Fibroblast of the aortic adventitia (primary cell): ENCODE measurements around the gene ADK. TPM values are rescaled to one million over a fixed set of nuclear protein-coding genes. Genes with fewer than 3 reads are reported as not detected.

Experiments used
- DNase-seq: peaks from one replicate; pipeline ENCODE4 v3.0.0-alpha.2; 2010; ENCODE audit warnings: low read depth
- H3K4me3 ChIP-seq: 2 replicates; pipeline ENCODE4 v1.5.1; 2011; ENCODE audit warnings: low read depth, mild to moderate bottlenecking, control low read depth, low read length, moderate library complexity
- CTCF ChIP-seq: IDR thresholded peaks from 2 replicates; pipeline ENCODE4 v1.5.1; 2011; ENCODE audit warnings: mild to moderate bottlenecking, low read length, control low read depth, inconsistent platforms; ENCODE audit not compliant: insufficient read depth
- total RNA-seq: library from RNA; depleted of rRNA; stranded (reverse); fragments of >200 nt; gene quantifications from 2 replicates; pipeline ENCODE4 v1.2.3, GENCODE V29; 2012; ENCODE audit warnings: low replicate concordance

Gene ADK
- total RNA-seq, 1 donor: 96.8 TPM

GRCh38 chr10:74272288-74272687, 121.3 kb downstream of the ADK start:
- no peak for TF ChIP-seq CTCF

GRCh38 chr10:74275755-74276290, 124.8 kb downstream of the ADK start:
- no peak for DNase-seq
- no peak overlapping the region for H3K4me3 ChIP-seq
- no peak for TF ChIP-seq CTCF

More at GRCh38 chr10:74272288-74272687, 121.3 kb downstream of the ADK start:
- H3K4me3 ChIP-seq: no peak overlapping the region
- no peak for DNase-seq

GRCh38 chr10:74276416-74276815, 125.4 kb downstream of the ADK start:
- no peak for DNase-seq
- H3K4me3 ChIP-seq: no peak overlapping the region
- no peak for TF ChIP-seq CTCF

- no peak overlapping the region for H3K4me3 ChIP-seq
- no peak for TF ChIP-seq CTCF
- DNase-seq: peak; percentile 60
These were observed 131.3 kb downstream of the ADK start for GRCh38 chr10:74282151-74282847.

- H3K4me3 ChIP-seq: no peak overlapping the region
- no peak for TF ChIP-seq CTCF
- peak; percentile 59 for DNase-seq
These were observed 131.8 kb downstream of the ADK start for GRCh38 chr10:74282848-74283210.

- TF ChIP-seq CTCF: no peak
- H3K4me3 ChIP-seq: no peak overlapping the region
- DNase-seq: peak; percentile 21
These were observed 138.2 kb downstream of the ADK start for GRCh38 chr10:74289188-74289587.
